GM18951 (cell line): ENCODE results near the gene DUXB.

Source experiments
- POLR2A ChIP-seq: IDR thresholded peaks from 4 replicates; pipeline ENCODE4 v1.6.1; 2011; ENCODE audit warnings: mild to moderate bottlenecking; ENCODE audit not compliant: insufficient read length, insufficient read depth; ENCODE audit errors: extremely low read depth
- in situ Hi-C: fragments of 300-500 bp; cut with MboI; formaldehyde crosslinking; loops from one replicate; pipeline ENCODE4 v1.12.0; 2022; ENCODE audit warnings: low sequenced_read_pairs, mixed read lengths, inconsistent platforms; ENCODE audit not compliant: unreplicated experiment

The DUXB gene

GRCh38 chr16:75647492-75648264 lies 53.6 kb downstream of the DUXB start, which contains the start of the genes KARS1 and TERF2IP:
TSS of gene KARS1 (minus strand) at chr16:75647665. CDS start at chr16:75647639, 26 bp downstream.
TSS of gene TERF2IP (plus strand) at chr16:75647773. CDS start at chr16:75647883, 110 bp downstream.
- in situ Hi-C loops = loop anchor here (10.0 kb wide), 1 partner anchor 117 kb away; no protein-coding TSS in a partner anchor

GRCh38 chr16:75647112-75647491 lies 54.2 kb downstream of the DUXB start:
- in situ Hi-C loops = loop anchor here (10.0 kb wide), 1 partner anchor 118 kb away; no protein-coding TSS in a partner anchor

More at GRCh38 chr16:75647492-75648264, 53.6 kb downstream of the DUXB start, which contains the start of the genes KARS1 and TERF2IP:
- TF ChIP-seq POLR2A = peak; percentile 94

GRCh38 chr16:75644240-75645012 lies 56.8 kb downstream of the DUXB start:
- in situ Hi-C loops = loop anchor here (10.0 kb wide), 1 partner anchor 120 kb away; no protein-coding TSS in a partner anchor

More at GRCh38 chr16:75647112-75647491, 54.2 kb downstream of the DUXB start:
- TF ChIP-seq POLR2A = no peak

More at GRCh38 chr16:75644240-75645012, 56.8 kb downstream of the DUXB start:
- no peak for TF ChIP-seq POLR2A
